Stimulated activated memory B cell treated with anti-CD40 and anti-IgM and Interleukin-4, amounts not matched to agents 10 μg/mL and 1 μg/mL and 100 μg/mL, for 72 hours (primary cell): Measurements from ENCODE around the gene ITGAE.
"Not testable (repeated sequence)": the region's sequence is repeated elsewhere in the genome, so short reads cannot be mapped to it uniquely, and the experiment has no call there.

Experiments
- ATAC-seq: fragments of 150-1000 bp; cut with Tn5 transposase; 2 replicates; pipeline ENCODE4 v1.10.0; 2021
- H3K27ac Mint-ChIP-seq: one replicate; pipeline ENCODE4 v1.8.0; 2022; ENCODE audit warnings: mild to moderate bottlenecking, mixed read lengths
- H3K27me3 Mint-ChIP-seq: one replicate; pipeline ENCODE4 v1.8.0; 2022; ENCODE audit warnings: mixed read lengths
- H3K36me3 Mint-ChIP-seq: one replicate; pipeline ENCODE4 v1.8.0; 2022; ENCODE audit warnings: mixed read lengths
- H3K4me1 Mint-ChIP-seq: one replicate; pipeline ENCODE4 v1.8.0; 2022; ENCODE audit warnings: mixed read lengths
- H3K4me3 Mint-ChIP-seq: one replicate; pipeline ENCODE4 v1.8.0; 2022; ENCODE audit warnings: mild to moderate bottlenecking, moderate library complexity, mixed read lengths
- H3K9me3 Mint-ChIP-seq: one replicate; pipeline ENCODE4 v1.8.0; 2022; ENCODE audit warnings: mixed read lengths

Gene ITGAE

DNA sequence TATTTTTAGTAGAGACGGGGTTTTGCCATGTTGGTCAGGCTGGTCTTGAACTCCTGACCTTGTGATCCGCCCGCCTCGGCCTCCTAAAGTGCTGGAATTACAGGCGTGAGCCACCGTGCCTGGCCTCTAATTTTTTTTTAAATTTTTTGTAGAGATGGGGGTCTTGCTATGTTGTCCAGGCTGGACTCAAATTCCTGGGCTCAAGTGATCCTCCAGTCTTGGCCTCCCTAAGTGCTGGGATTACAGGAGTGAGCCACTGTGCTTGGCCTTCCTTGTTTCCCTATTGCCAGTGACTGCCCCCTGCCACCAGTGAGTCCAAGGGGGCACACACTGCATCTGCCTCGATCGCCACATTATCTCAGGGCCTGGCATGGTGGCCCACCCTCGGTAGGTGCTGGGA lies 6.8 kb downstream of the ITGAE start:
- not testable (repeated sequence) for H3K9me3 Mint-ChIP-seq, H3K4me3 Mint-ChIP-seq, ATAC-seq, H3K27me3 Mint-ChIP-seq
- Mint-ChIP-seq H3K36me3 (peaks cover 11% of the 10 kb centered on the region), H3K4me1 (peaks cover 55% of the 10 kb centered on the region), H3K27ac (peak overlapping the region; percentile 99)

DNA sequence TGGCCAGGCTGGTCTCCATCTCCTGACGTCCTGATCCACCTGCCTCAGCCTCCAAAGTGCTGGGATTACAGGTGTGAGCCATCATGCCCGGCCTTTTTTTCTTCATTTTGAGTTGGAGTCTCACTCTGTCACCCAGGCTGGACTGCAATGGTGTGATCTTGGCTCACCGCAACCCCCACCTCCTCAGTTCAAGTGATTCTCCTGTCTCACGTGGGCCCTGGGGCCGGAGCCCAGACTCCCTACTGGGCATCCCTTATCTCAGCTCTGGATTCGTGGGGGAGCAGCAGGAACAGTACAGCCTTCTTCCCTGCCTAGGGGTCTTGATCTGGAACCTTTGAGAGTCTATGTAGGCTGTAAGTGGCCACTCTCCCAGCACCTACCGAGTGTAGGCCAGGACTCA lies 7.7 kb downstream of the ITGAE start:
- peaks cover 46% of the 10 kb centered on the region for H3K4me1 Mint-ChIP-seq
- not testable (repeated sequence) for H3K27me3 Mint-ChIP-seq, ATAC-seq, H3K36me3 Mint-ChIP-seq, H3K4me3 Mint-ChIP-seq, H3K9me3 Mint-ChIP-seq
- peak overlapping the region; percentile 99 for H3K27ac Mint-ChIP-seq

DNA sequence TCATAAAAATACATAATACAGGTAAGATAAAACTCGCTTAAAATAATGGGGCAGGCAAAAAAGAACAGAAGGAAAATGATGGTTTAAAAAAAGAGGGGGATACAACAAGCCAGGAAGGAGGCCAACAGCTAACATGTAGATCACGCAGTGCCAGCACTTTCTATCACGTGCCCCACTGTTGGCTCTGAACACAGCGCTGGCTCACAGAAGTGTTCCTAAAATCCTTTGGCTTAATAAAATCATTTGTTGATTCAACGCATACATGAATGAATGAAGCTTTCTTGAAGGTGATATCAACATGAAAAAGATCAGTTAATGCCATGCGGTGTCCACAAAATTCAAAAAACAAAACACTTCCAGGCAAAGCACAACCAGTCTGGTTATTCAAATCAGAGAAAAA lies 8.5 kb downstream of the ITGAE start:
- no peaks in the 10 kb centered on the region for H3K9me3 Mint-ChIP-seq
- H3K27ac Mint-ChIP-seq: peak overlapping the region; percentile 99
- no peaks in the 10 kb centered on the region for H3K27me3 Mint-ChIP-seq
- H3K4me3 Mint-ChIP-seq: no peak overlapping the region
- H3K36me3 Mint-ChIP-seq: no peaks in the 10 kb centered on the region
- peaks cover 38% of the 10 kb centered on the region for H3K4me1 Mint-ChIP-seq
- ATAC-seq: no peak

DNA sequence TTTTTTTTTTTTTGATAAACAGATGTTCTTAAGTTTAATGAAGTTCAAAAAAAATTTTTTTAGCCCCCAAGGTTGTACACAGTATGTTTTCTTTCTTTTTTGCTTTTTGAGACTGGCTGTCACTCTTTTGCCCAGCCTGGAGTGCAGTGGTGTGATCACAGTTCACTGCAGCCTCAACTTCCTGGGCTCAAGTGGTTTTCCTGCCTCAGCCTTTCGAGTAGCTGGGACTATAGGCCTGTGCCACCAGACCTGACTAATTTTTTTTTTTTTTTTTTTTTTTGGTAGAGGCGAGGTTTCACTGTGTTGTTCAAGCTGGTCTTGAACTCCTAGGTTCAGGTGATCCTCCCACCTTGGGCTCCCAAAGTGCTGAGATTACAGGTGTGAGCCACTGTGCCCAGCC lies 12.8 kb downstream of the ITGAE start:
- no peak for ATAC-seq
- H3K4me1 Mint-ChIP-seq: peaks cover 6% of the 10 kb centered on the region
- no peak overlapping the region for H3K27ac Mint-ChIP-seq
- H3K27me3 Mint-ChIP-seq: no peaks in the 10 kb centered on the region
- no peaks in the 10 kb centered on the region for H3K9me3 Mint-ChIP-seq
- H3K4me3 Mint-ChIP-seq: no peak overlapping the region
- H3K36me3 Mint-ChIP-seq: no peaks in the 10 kb centered on the region

DNA sequence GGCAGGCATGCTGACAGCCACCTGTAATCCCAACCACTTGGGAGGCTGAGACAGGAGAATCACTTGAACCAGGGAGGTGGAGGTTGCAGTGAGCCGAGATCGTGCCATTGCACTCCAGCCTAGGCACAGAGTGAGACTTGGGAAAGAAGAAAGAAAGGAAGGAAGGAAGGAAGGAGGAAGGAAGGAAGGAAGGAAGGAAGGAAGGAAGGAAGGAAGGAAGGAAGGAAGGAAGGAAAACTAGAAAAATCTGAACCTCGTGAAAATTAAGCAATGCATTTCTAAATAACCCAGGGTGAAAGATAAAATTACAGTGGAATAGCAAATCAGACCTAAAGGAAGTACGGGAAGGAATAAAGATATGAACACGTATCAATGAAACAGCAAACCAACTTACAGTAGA lies 15.7 kb downstream of the ITGAE start:
- ATAC-seq, H3K9me3 Mint-ChIP-seq, H3K4me3 Mint-ChIP-seq, H3K4me1 Mint-ChIP-seq, H3K27ac Mint-ChIP-seq, H3K27me3 Mint-ChIP-seq, H3K36me3 Mint-ChIP-seq: not testable (repeated sequence)

DNA sequence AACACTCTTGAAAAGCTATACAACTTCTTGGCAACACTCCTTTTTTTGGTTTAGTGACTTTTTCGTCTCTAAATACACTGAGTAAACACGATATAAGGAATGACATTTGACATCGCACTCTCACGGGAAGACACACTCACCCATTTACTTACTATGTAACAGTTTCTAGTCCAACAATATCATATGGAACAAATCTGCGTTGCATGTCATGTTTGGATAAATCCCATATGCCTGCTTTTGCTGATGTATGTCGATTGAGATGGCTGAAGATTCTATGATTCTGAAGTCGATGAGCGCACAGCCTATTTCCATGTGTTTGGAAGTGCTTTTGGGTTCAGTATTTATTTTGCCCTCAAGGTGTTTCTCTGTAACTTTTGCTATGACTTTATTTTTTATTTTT lies 18.2 kb downstream of the ITGAE start:
- Mint-ChIP-seq H3K36me3 (no peaks in the 10 kb centered on the region), H3K4me1 (no peaks in the 10 kb centered on the region), H3K4me3 (no peak overlapping the region), H3K27ac (no peak overlapping the region), H3K27me3 (no peaks in the 10 kb centered on the region), H3K9me3 (no peaks in the 10 kb centered on the region)
- no peak for ATAC-seq

DNA sequence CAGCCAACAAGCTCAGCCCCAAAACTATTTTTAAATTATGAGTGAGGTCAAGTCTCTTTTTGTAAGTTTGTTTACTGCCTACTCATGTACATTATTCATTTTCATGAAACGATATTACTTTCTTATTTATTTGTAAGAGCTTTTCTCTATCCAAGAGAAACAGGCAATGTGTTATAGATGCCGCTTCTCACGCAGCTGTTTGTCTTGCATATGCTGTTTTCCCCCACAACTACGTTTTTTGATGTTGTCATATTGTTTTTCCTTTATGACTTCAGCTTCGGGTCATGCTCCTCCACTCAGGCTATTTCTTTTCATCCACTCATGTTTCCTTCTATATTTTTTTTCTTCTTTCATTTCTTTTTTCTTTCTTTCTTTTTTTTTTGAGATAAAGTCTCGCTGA lies 20.0 kb downstream of the ITGAE start:
- no peaks in the 10 kb centered on the region for H3K36me3 Mint-ChIP-seq
- H3K4me3 Mint-ChIP-seq: no peak overlapping the region
- no peaks in the 10 kb centered on the region for H3K9me3 Mint-ChIP-seq
- no peaks in the 10 kb centered on the region for H3K4me1 Mint-ChIP-seq
- no peak overlapping the region for H3K27ac Mint-ChIP-seq
- no peak for ATAC-seq
- no peaks in the 10 kb centered on the region for H3K27me3 Mint-ChIP-seq

DNA sequence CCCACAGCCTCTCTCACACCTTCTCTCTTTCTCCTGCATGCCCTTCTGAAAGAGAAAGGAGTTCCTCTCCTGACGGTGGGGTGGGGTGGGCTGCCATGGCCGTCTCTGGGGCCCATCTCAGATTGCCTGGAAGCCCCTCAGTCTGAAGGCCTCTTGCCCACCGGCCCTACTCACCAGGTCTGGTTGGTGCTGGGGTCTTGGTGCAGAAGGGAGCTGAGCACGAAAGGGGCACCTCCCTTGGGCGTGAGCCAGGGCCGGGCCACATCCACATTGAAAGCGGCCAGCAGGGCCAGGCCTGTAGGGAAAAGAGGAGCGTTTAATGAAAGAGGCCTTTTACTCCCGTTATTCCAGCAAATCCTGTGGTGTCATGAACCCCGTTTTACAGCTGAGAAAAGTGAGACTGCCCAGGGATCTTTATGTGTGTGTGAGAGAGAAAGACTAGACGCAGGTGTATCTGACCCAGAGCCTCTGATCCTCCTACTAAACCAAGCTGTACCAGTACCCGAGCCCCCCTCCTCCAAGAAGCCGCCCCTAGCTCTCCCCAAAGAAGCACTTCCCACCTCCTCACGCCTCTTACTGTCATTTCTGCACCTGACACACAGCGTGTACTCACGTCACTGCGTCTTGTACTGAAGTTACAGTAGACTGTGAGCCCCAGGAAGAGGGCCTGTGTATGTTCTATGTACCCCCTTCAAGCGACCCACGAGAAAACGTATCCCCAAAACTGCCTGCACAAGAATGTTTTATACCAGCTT lies 23.4 kb downstream of the ITGAE start:
- H3K4me1 Mint-ChIP-seq: peaks cover 3% of the 10 kb centered on the region
- no peak for ATAC-seq
- no peaks in the 10 kb centered on the region for H3K9me3 Mint-ChIP-seq
- H3K36me3 Mint-ChIP-seq: no peaks in the 10 kb centered on the region
- no peaks in the 10 kb centered on the region for H3K27me3 Mint-ChIP-seq
- no peak overlapping the region for H3K4me3 Mint-ChIP-seq
- H3K27ac Mint-ChIP-seq: peak overlapping the region; percentile 20

DNA sequence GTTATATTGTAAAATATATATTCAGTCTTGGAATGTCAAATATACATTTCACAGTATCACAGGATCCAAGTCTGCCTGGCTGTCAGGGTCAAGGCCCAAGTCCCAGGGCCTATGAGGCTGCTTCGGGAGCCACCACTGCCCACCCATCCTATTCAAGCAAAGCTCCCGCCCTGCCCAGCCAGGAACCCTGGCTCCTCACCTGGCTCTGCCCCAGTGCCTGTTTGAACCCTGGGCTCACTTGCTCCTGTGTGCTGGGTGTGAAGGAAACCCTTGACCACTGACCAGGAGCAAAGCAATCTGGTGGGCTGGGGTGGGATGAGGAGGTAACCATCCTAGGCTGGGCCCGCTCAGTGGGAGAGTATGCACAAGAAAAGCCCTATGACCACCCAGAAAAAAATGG lies 27.0 kb downstream of the ITGAE start:
- no peak overlapping the region for H3K27ac Mint-ChIP-seq
- no peak for ATAC-seq
- H3K4me3 Mint-ChIP-seq: no peak overlapping the region

DNA sequence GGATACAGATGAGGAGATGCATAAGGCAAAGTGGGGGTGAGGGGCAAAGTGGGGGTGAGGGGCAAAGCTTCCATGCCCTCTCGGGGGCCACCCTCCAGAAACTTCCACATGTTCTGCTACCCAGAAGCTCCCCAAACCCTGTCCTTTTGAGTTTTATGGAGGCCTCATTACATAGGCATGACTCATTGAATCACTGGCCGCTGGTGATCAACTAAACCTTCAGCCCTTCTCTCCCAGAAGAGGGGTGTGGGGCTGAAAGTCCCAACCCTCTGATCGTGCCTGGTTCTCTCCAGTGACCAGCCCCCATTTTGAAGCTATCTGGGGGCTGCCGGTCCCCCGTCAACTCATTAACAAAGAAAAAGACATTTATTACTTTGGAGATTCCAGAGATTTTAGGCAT lies 27.5 kb downstream of the ITGAE start:
- Mint-ChIP-seq H3K27me3 (no peaks in the 10 kb centered on the region), H3K4me1 (peaks cover 25% of the 10 kb centered on the region), H3K27ac (peak overlapping the region; percentile 46), H3K9me3 (no peaks in the 10 kb centered on the region), H3K36me3 (no peaks in the 10 kb centered on the region), H3K4me3 (no peak overlapping the region)
- ATAC-seq: no peak

More for the DNA sequence above, 27.0 kb downstream of the ITGAE start:
- H3K9me3 Mint-ChIP-seq: no peaks in the 10 kb centered on the region
- H3K27me3 Mint-ChIP-seq: no peaks in the 10 kb centered on the region
- H3K4me1 Mint-ChIP-seq: peaks cover 22% of the 10 kb centered on the region
- H3K36me3 Mint-ChIP-seq: no peaks in the 10 kb centered on the region

DNA sequence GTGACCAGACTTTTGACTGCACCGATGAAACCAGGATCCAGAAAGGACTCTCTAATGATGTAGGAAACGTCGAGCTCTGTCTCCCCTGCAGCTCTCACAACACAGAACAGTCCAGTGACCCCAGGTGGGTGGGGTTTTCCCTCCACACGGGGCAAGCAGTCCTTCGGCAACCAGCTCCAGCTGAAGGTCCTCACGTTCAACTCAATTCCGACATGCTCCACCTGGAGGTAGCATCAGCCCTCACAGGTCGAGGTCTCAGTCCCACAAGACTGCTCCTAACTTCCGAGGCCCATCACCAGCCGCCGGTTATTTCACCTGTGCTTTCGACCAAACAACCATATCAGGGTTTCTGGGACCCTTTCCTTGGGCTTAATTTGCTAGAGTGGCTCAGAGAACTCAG lies 28.2 kb downstream of the ITGAE start:
- Mint-ChIP-seq H3K4me3 (no peak overlapping the region), H3K9me3 (no peaks in the 10 kb centered on the region), H3K36me3 (no peaks in the 10 kb centered on the region), H3K4me1 (peaks cover 28% of the 10 kb centered on the region), H3K27ac (peak overlapping the region; percentile 46), H3K27me3 (no peaks in the 10 kb centered on the region)
- no peak for ATAC-seq

DNA sequence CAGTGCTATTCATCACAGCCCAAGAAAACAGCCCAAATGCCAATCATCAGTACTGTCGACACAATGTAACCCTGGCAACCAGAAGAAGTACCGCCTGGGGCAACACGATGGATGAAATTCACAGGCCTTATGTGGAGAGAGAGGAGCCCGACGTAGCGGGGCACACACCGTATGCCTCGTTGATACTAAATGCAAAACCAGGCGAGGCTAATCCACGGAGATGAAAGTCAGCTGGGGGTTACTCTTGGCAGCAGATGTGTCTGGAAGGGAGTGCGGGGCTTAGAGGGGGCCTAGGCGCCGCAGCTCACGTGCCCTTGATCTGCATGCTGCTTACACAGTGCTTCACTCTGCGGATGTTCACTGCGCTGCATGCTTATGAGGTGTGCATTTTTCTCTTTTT lies 29.8 kb downstream of the ITGAE start:
- peaks cover 30% of the 10 kb centered on the region for H3K4me1 Mint-ChIP-seq
- H3K27me3 Mint-ChIP-seq: no peaks in the 10 kb centered on the region
- no peaks in the 10 kb centered on the region for H3K9me3 Mint-ChIP-seq
- peak overlapping the region; percentile 86 for H3K27ac Mint-ChIP-seq
- no peak for ATAC-seq
- no peaks in the 10 kb centered on the region for H3K36me3 Mint-ChIP-seq
- H3K4me3 Mint-ChIP-seq: no peak overlapping the region

DNA sequence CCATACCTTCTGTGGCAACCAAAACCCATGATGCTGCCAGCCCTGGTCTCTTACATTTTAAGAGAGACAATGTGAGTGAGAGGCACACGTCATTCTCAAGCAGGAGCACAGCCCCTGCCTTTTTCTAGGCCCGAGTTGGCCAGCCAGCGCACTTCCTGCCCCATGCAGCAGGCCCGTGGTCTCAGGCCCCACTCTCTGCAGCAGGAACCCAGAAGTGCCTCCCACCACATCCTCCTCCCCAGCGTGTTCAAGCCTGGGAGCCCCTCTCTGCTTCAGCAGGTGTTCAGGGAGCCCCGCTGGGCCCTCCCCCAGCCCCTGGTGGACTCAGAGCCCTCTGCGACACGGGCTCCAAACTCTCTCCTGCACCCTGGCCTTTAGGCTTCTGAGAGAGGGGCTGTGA lies 30.5 kb downstream of the ITGAE start:
- Mint-ChIP-seq H3K4me1 (peaks cover 36% of the 10 kb centered on the region), H3K27me3 (no peaks in the 10 kb centered on the region), H3K27ac (peak overlapping the region; percentile 86), H3K4me3 (no peak overlapping the region), H3K36me3 (no peaks in the 10 kb centered on the region), H3K9me3 (no peaks in the 10 kb centered on the region)
- ATAC-seq: peak; percentile 85

DNA sequence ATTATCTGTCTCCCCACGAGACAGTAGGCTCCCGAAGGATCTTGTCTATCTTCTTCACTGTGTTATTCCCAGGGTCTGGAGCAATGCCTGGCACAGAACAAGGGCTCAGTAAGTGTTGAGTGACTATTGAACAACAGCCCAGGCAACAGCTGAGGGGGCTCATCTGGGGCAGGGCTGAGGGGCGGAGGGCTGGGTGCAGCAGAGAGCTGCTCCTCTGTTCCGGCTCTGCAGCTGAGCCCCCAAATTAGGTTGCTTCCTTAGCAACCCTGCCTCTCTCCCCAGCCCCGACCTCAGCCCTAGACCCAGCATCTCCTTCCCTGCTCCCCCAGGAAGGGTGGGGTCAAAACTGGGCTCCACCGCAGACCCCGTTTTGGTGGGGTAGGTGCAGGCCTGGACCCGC lies 32.2 kb downstream of the ITGAE start:
- Mint-ChIP-seq H3K27me3 (no peaks in the 10 kb centered on the region), H3K36me3 (no peaks in the 10 kb centered on the region), H3K27ac (peak overlapping the region; percentile 55), H3K9me3 (no peaks in the 10 kb centered on the region), H3K4me1 (peaks cover 50% of the 10 kb centered on the region), H3K4me3 (no peak overlapping the region)
- ATAC-seq: no peak

DNA sequence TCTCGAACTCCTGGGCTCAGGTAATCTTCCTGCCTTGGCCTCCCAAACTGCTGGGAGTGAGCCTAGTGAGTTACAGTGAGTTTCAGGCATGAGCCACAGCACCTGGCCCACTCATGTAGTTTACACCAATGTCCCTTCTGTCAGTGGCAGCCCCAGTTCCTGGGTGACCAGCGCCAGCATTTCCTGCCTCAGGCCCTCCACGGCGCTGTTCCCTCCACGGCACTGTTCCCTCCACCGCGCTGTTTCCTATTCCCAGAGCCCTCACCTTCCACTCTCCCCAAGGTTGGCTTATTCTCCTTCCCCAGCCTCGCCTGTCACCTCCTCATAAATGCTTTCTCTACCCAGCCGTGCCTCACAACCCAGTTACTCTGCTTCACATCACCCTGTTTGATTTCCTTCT lies 32.6 kb downstream of the ITGAE start:
- Mint-ChIP-seq H3K9me3 (no peaks in the 10 kb centered on the region), H3K36me3 (no peaks in the 10 kb centered on the region), H3K4me1 (peaks cover 54% of the 10 kb centered on the region), H3K27me3 (no peaks in the 10 kb centered on the region), H3K4me3 (no peak overlapping the region), H3K27ac (peak overlapping the region; percentile 55)
- ATAC-seq: no peak

DNA sequence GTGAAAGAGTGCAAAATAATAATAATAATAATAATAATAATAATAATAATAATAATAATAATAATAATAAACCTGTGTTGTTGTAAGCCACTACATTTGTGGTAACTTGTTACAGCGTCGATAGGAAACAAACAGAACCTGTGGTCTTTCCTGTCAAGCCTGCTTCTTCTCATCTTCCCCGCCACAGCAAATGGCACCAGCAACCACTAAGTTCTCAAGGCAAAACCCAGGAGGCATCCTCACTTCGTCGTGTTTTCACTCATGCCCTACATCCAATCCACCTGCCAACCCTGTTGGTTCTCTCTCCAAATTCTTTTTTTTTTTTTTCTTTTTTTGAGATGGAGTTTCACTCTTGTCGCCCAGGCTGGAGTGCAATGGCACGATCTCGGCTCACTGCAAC lies 34.2 kb downstream of the ITGAE start:
- H3K36me3 Mint-ChIP-seq: no peaks in the 10 kb centered on the region
- ATAC-seq: no peak
- no peak overlapping the region for H3K4me3 Mint-ChIP-seq
- no peaks in the 10 kb centered on the region for H3K9me3 Mint-ChIP-seq
- H3K4me1 Mint-ChIP-seq: peaks cover 45% of the 10 kb centered on the region
- H3K27me3 Mint-ChIP-seq: no peaks in the 10 kb centered on the region
- peak overlapping the region; percentile 85 for H3K27ac Mint-ChIP-seq

DNA sequence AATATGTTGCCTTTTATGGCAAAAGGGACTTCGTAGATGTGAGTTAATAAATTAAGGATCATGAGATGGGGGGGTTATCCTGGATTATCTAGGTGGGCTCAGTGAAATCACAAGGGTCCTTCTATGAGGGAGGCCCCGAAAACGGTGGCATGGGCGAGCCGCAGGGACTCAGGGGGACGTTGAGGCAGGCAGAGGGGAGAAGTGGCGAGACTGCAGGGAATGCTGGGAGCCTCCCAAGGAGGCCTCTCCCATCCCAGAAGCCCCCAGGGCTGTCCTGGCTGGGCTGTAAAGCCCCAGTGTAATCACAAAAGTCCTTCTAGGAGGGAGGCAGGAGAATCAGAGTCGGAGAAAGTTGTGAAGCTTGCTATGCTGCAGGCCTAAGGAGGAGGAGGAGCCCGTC lies 35.0 kb downstream of the ITGAE start:
- no peaks in the 10 kb centered on the region for H3K27me3 Mint-ChIP-seq
- peaks cover 46% of the 10 kb centered on the region for H3K4me1 Mint-ChIP-seq
- H3K27ac Mint-ChIP-seq: peak overlapping the region; percentile 85
- H3K36me3 Mint-ChIP-seq: no peaks in the 10 kb centered on the region
- no peak for ATAC-seq
- no peaks in the 10 kb centered on the region for H3K9me3 Mint-ChIP-seq
- peak overlapping the region; percentile 24 for H3K4me3 Mint-ChIP-seq
